ENCODE results near the gene CBR1. TPM values are rescaled to one million over a fixed set of nuclear protein-coding genes. Genes with fewer than 3 reads are reported as not detected.
A peak's percentile ranks its signal among the peaks of the same experiment; 100 is the strongest.
"Not testable (repeated sequence)": the region's sequence is repeated elsewhere in the genome, so short reads cannot be mapped to it uniquely, and the experiment has no call there.

CBR1 gene
- total and polyA plus RNA-seq, 8 donors: 79.9 to 372 (median 155) TPM

- no peak for DNase-seq
- Histone ChIP-seq H3K27me3 (no peaks in the 10 kb centered on the region), H3K4me1 (no peaks in the 10 kb centered on the region), H3K9me3 (peaks cover 0 to 17% (median 8%) of the 10 kb centered on the region in 4 donors), H3K27ac (no peak overlapping the region), H3K36me3 (no peaks in the 10 kb centered on the region), H3K4me3 (no peak overlapping the region)
- TF ChIP-seq POLR2AphosphoS5 (IDR thresholded peaks at IDR 0.05): no peak
- no peak for TF ChIP-seq EP300 (IDR thresholded peaks at IDR 0.05)
- no peak for TF ChIP-seq POLR2A (IDR thresholded peaks at IDR 0.05)
- no peak for TF ChIP-seq CTCF (IDR thresholded peaks at IDR 0.05)
- WGBS, 5 donors: 48 to 57% (median 50%) methylated on average over 1 of the region's 1 CpG
- intact Hi-C loops (cut with DNase I; ENCODE audit: low total_unique reads): no loop called here
These were observed 26.8 kb downstream of the CBR1 start for GRCh38 chr21:36096398-36097290.

- intact Hi-C loops (cut with DNase I; ENCODE audit: low total_unique reads): no loop called here
- peaks cover 0 to 17% (median 8%) of the 10 kb centered on the region in 4 donors for H3K9me3 ChIP-seq
- H3K4me3 ChIP-seq: no peak overlapping the region
- TF ChIP-seq POLR2A (IDR thresholded peaks at IDR 0.05): no peak
- no peak for TF ChIP-seq POLR2AphosphoS5 (IDR thresholded peaks at IDR 0.05)
- no peak for TF ChIP-seq EP300 (IDR thresholded peaks at IDR 0.05)
- no peak for TF ChIP-seq CTCF (IDR thresholded peaks at IDR 0.05)
- H3K27ac ChIP-seq: no peak overlapping the region
- H3K36me3 ChIP-seq: no peaks in the 10 kb centered on the region
- DNase-seq: peak in 1 of 2 donors; percentile 24
- no peaks in the 10 kb centered on the region for H3K4me1 ChIP-seq
- 75 to 87% (median 82%) methylated on average over 8 of the region's 8 CpGs for WGBS, 5 donors
- no peaks in the 10 kb centered on the region for H3K27me3 ChIP-seq
These were observed 27.8 kb downstream of the CBR1 start for GRCh38 chr21:36097427-36098181.

GRCh38 chr21:36098182-36098532 is 28.3 kb downstream of the CBR1 start:
- no peaks in the 10 kb centered on the region for H3K4me1 ChIP-seq
- no peaks in the 10 kb centered on the region for H3K27me3 ChIP-seq
- H3K4me3 ChIP-seq: no peak overlapping the region
- intact Hi-C loops (cut with DNase I; ENCODE audit: low total_unique reads): no loop called here
- 60 to 84% (median 75%) methylated on average over 2 of the region's 2 CpGs for WGBS, 5 donors
- TF ChIP-seq EP300 (IDR thresholded peaks at IDR 0.05): no peak
- no peak for TF ChIP-seq CTCF (IDR thresholded peaks at IDR 0.05)
- TF ChIP-seq POLR2A (IDR thresholded peaks at IDR 0.05): no peak
- TF ChIP-seq POLR2AphosphoS5 (IDR thresholded peaks at IDR 0.05): no peak
- DNase-seq: no peak
- no peak overlapping the region for H3K27ac ChIP-seq
- H3K36me3 ChIP-seq: no peaks in the 10 kb centered on the region
- peaks cover 0 to 12% (median 7%) of the 10 kb centered on the region in 4 donors for H3K9me3 ChIP-seq

GRCh38 chr21:36099000-36099399 is 29.2 kb downstream of the CBR1 start:
- no peak for DNase-seq
- no peak for TF ChIP-seq EP300 (IDR thresholded peaks at IDR 0.05)
- no peak for TF ChIP-seq CTCF (IDR thresholded peaks at IDR 0.05)
- no peak for TF ChIP-seq POLR2A (IDR thresholded peaks at IDR 0.05)
- no peak for TF ChIP-seq POLR2AphosphoS5 (IDR thresholded peaks at IDR 0.05)
- WGBS, 5 donors: 76 to 99% (median 95%) methylated on average over 3 of the region's 3 CpGs
- Histone ChIP-seq H3K27ac (no peak overlapping the region), H3K27me3 (no peaks in the 10 kb centered on the region), H3K9me3 (peaks cover 0 to 3% (median under 1%) of the 10 kb centered on the region in 4 donors), H3K4me1 (no peaks in the 10 kb centered on the region), H3K4me3 (no peak overlapping the region), H3K36me3 (no peaks in the 10 kb centered on the region)
- intact Hi-C loops (cut with DNase I; ENCODE audit: low total_unique reads): no loop called here

GRCh38 chr21:36099695-36100211 is 29.9 kb downstream of the CBR1 start:
- H3K9me3 ChIP-seq; H3K27ac ChIP-seq; H3K4me1 ChIP-seq; H3K36me3 ChIP-seq; intact Hi-C loops (cut with DNase I; ENCODE audit: low total_unique reads); DNase-seq; H3K27me3 ChIP-seq; H3K4me3 ChIP-seq: not testable (repeated sequence)
- WGBS, 5 donors: 34 to 55% (median 39%) methylated on average over 13 of the region's 13 CpGs

All from stomach (tissue), 9 donors.